ENCODE data around the gene FAM53C. TPM values are rescaled to one million over a fixed set of nuclear protein-coding genes. Genes with fewer than 3 reads are reported as not detected.
"Not testable (repeated sequence)": the region's sequence is repeated elsewhere in the genome, so short reads cannot be mapped to it uniquely, and the experiment has no call there.

Gene FAM53C
- polyA plus RNA-seq, 1 donor (not counting 4 experiments of a cell fraction or from before 2014, with no cell fraction given): 24.6 TPM

DNA sequence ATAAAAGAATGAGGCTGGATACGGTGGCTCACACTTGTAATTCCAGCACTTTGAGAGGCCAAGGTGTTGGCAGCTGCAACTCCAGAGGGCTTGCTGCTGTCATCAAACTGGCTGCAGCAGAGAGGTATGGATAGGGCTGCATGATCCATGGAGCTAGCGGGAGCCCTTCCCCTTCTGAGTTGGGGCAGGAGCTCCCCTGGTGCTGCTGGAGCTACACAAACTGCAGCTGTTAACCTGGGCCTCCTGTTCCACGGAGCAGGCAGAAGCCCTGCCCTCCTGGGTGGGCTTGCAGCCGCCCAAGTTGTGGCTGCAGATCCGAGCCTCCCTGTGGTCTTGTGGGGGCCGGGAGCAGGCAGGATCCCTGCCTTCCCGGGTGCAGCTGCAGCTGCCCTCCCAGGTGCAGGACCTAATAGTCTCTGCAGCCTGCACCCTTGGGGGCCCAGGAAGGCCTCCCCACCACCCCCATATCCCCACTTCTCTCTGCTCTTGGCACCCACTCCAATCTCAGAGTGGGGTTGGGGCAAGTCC, 22.3 kb upstream of the FAM53C start:
- H3K36me3 ChIP-seq (ENCODE audit: control insufficient read depth in 2 of 2, extremely low read depth in 1 of 2, insufficient read depth in 2 of 2, low read length in 2 of 2): no peaks in the 10 kb centered on the region
- dilution Hi-C loops (cut with MboI; ENCODE audit: extremely low pct_ligation_motif_present, low sequenced_read_pairs): no loop called here
- H2AFZ ChIP-seq (ENCODE audit: control insufficient read depth, low read length): no peak overlapping the region
- no peak overlapping the region for H3K4me3 ChIP-seq (ENCODE audit: control insufficient read depth in 2 of 3, extremely low read depth in 1 of 3, insufficient read depth in 2 of 3, low read depth in 1 of 3, low read length in 3 of 3)
- H3K9me3 ChIP-seq (ENCODE audit: control insufficient read depth, low read depth, low read length): no peaks in the 10 kb centered on the region
- no peak overlapping the region for H3K4me2 ChIP-seq (ENCODE audit: control insufficient read depth, extremely low read depth, insufficient read depth, low read depth, low read length)
- H3K79me2 ChIP-seq (ENCODE audit: control insufficient read depth, insufficient read depth, low read length): no peaks in the 10 kb centered on the region
- FAIRE-seq: no peak
- no peak overlapping the region for H3K9ac ChIP-seq (ENCODE audit: control insufficient read depth, extremely low read depth, insufficient read depth, low read length)
- no peaks in the 10 kb centered on the region for H3K9me1 ChIP-seq (ENCODE audit: control insufficient read depth, extremely low read depth, insufficient read depth, low read length)
- TF ChIP-seq CTCF (optimal IDR thresholded peaks at IDR 0.05 in 1 of 3, IDR thresholded peaks at IDR 0.05 in 1 of 3, conservative IDR thresholded peaks at IDR 0.05 in 1 of 3; ENCODE audit: extremely low read depth in 1 of 3, insufficient read depth in 2 of 3, low read length in 3 of 3) (no peak), EZH2 (IDR thresholded peaks at IDR 0.05; ENCODE audit: low read length) (no peak)
- H3K27me3 ChIP-seq (ENCODE audit: control insufficient read depth, extremely low read depth, insufficient read depth, low read length): no peaks in the 10 kb centered on the region
- H3K27ac ChIP-seq (ENCODE audit: control insufficient read depth, insufficient read depth, low read length): no peak overlapping the region
- DNase-seq (ENCODE audit: low read depth, low spot score): no peak
- H4K20me1 ChIP-seq (ENCODE audit: control insufficient read depth, extremely low read depth, insufficient read depth, low read length): no peaks in the 10 kb centered on the region
- H3K4me1 ChIP-seq (ENCODE audit: control insufficient read depth, extremely low read depth, insufficient read depth, low read length): no peaks in the 10 kb centered on the region

DNA sequence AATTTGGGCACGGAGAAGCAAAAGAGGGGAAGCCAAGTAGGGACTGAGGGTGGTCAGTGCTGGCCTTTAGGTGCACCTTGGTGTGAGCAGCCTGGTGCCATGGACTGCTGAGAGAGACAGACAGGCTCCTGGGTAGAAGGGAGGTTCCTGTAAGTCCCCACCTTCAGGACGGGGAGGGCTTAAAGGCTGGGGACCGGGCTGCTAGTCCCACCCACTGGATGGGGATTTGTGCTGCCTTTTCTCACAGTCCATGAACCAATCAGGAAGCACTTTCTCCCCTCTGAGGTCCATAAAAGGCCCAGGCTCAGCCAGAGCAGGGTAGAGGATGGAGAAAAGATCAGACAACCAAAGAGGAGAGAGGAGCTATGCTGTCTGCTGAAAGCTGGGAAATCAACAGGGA, 21.7 kb upstream of the FAM53C start:
- Histone ChIP-seq H3K4me2 (ENCODE audit: control insufficient read depth, extremely low read depth, insufficient read depth, low read depth, low read length) (no peak overlapping the region), H4K20me1 (ENCODE audit: control insufficient read depth, extremely low read depth, insufficient read depth, low read length) (no peaks in the 10 kb centered on the region), H3K9ac (ENCODE audit: control insufficient read depth, extremely low read depth, insufficient read depth, low read length) (no peak overlapping the region), H3K9me3 (ENCODE audit: control insufficient read depth, low read depth, low read length) (no peaks in the 10 kb centered on the region), H3K27me3 (ENCODE audit: control insufficient read depth, extremely low read depth, insufficient read depth, low read length) (no peaks in the 10 kb centered on the region), H3K4me1 (ENCODE audit: control insufficient read depth, extremely low read depth, insufficient read depth, low read length) (no peaks in the 10 kb centered on the region), H3K79me2 (ENCODE audit: control insufficient read depth, insufficient read depth, low read length) (no peaks in the 10 kb centered on the region), H3K4me3 (ENCODE audit: control insufficient read depth in 2 of 3, extremely low read depth in 1 of 3, insufficient read depth in 2 of 3, low read depth in 1 of 3, low read length in 3 of 3) (no peak overlapping the region), H3K9me1 (ENCODE audit: control insufficient read depth, extremely low read depth, insufficient read depth, low read length) (no peaks in the 10 kb centered on the region), H3K36me3 (ENCODE audit: control insufficient read depth in 2 of 2, extremely low read depth in 1 of 2, insufficient read depth in 2 of 2, low read length in 2 of 2) (no peaks in the 10 kb centered on the region), H3K27ac (ENCODE audit: control insufficient read depth, insufficient read depth, low read length) (no peak overlapping the region), H2AFZ (ENCODE audit: control insufficient read depth, low read length) (no peak overlapping the region)
- dilution Hi-C loops (cut with MboI; ENCODE audit: extremely low pct_ligation_motif_present, low sequenced_read_pairs): no loop called here
- TF ChIP-seq CTCF (optimal IDR thresholded peaks at IDR 0.05 in 1 of 3, IDR thresholded peaks at IDR 0.05 in 1 of 3, conservative IDR thresholded peaks at IDR 0.05 in 1 of 3; ENCODE audit: extremely low read depth in 1 of 3, insufficient read depth in 2 of 3, low read length in 3 of 3) (no peak), EZH2 (IDR thresholded peaks at IDR 0.05; ENCODE audit: low read length) (no peak)
- DNase-seq (ENCODE audit: low read depth, low spot score) (no peak), FAIRE-seq (no peak)

DNA sequence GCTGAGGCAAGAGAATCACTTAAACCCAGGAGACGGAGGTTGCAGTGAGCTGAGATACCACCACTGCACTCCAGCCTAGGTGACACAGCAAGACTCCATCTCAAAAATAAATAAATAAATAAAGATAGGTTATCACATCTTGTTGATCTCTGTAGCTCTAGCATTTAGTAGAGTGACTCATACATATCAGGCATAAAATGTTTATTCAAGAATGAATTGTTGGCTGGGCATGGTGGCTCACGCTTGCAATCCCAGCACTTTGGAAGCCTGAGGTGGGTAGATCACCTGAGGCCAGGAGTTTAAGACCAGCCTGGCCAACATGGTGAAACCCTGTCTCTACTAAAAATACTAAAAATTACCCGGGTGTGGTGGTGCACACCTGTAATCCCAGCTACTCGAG, 19.9 kb upstream of the FAM53C start:
- H2AFZ ChIP-seq (ENCODE audit: control insufficient read depth, low read length); H3K27ac ChIP-seq (ENCODE audit: control insufficient read depth, insufficient read depth, low read length); FAIRE-seq; H3K36me3 ChIP-seq (ENCODE audit: control insufficient read depth in 2 of 2, extremely low read depth in 1 of 2, insufficient read depth in 2 of 2, low read length in 2 of 2); H3K79me2 ChIP-seq (ENCODE audit: control insufficient read depth, insufficient read depth, low read length); H3K9ac ChIP-seq (ENCODE audit: control insufficient read depth, extremely low read depth, insufficient read depth, low read length); DNase-seq (ENCODE audit: low read depth, low spot score); H3K4me1 ChIP-seq (ENCODE audit: control insufficient read depth, extremely low read depth, insufficient read depth, low read length); H4K20me1 ChIP-seq (ENCODE audit: control insufficient read depth, extremely low read depth, insufficient read depth, low read length); H3K4me3 ChIP-seq (ENCODE audit: control insufficient read depth in 2 of 3, extremely low read depth in 1 of 3, insufficient read depth in 2 of 3, low read depth in 1 of 3, low read length in 3 of 3); H3K4me2 ChIP-seq (ENCODE audit: control insufficient read depth, extremely low read depth, insufficient read depth, low read depth, low read length); H3K9me3 ChIP-seq (ENCODE audit: control insufficient read depth, low read depth, low read length); H3K9me1 ChIP-seq (ENCODE audit: control insufficient read depth, extremely low read depth, insufficient read depth, low read length); dilution Hi-C loops (cut with MboI; ENCODE audit: extremely low pct_ligation_motif_present, low sequenced_read_pairs); H3K27me3 ChIP-seq (ENCODE audit: control insufficient read depth, extremely low read depth, insufficient read depth, low read length): not testable (repeated sequence)
